ENCODE results near the gene RRP8.

DNA sequence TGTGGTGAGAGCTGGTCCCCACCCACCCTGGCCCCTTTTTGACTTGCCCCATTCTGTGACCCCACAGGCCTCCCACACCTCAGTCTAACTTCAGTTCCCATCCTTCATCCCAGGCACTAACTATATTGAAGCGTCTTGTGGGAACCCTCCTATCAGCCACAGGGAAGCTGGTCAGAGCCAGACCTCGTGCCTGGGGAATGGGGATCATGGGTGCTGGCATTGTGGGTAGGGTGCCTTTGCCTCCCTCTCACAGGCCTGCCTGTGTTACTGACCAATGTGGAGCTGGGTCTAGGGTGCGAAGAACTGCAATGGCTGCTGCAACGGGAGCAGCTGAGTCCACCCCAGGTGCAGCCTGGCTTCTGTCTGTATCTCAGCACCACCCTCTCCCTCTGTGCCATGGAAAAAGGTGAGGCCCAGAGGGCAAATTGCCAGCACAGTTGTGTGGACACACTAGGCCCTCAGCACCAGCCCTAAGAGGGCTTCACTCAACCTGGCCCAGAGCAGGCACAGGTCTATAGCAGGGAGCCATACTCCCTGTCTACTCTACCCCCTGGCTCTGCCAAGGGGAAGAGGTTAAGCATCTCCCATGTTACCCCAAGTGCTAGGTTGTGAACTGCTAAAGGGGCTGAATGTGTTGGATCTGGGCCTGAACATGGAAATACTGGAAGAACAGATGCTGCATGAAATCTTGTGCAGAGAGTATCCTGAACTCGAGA, 37.3 kb downstream of the RRP8 start:
- TF ChIP-seq, protein P1, sequence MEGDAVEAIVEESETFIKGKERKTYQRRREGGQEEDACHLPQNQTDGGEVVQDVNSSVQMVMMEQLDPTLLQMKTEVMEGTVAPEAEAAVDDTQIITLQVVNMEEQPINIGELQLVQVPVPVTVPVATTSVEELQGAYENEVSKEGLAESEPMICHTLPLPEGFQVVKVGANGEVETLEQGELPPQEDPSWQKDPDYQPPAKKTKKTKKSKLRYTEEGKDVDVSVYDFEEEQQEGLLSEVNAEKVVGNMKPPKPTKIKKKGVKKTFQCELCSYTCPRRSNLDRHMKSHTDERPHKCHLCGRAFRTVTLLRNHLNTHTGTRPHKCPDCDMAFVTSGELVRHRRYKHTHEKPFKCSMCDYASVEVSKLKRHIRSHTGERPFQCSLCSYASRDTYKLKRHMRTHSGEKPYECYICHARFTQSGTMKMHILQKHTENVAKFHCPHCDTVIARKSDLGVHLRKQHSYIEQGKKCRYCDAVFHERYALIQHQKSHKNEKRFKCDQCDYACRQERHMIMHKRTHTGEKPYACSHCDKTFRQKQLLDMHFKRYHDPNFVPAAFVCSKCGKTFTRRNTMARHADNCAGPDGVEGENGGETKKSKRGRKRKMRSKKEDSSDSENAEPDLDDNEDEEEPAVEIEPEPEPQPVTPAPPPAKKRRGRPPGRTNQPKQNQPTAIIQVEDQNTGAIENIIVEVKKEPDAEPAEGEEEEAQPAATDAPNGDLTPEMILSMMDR (IDR thresholded peaks at IDR 0.05; ENCODE audit: insufficient read depth, low read length, poor library complexity, severe bottlenecking): no peak
- no peak for TF ChIP-seq EZH2phosphoT487 (conservative IDR thresholded peaks at IDR 0.05; ENCODE audit: low read length)

All from SU-DHL-6 (cell line).